Keratinocyte (primary cell): Measurements from ENCODE around the gene C1orf52. TPM values are rescaled to one million over a fixed set of nuclear protein-coding genes. Genes with fewer than 3 reads are reported as not detected.

Experiments used
- DNase-seq: peaks from one replicate; pipeline ENCODE4 v3.0.0-alpha.2; 2011; ENCODE audit warnings: low read depth, missing footprints, low spot score
- FAIRE-seq: peaks from 2 replicates; lab custom pipeline; 2011; peaks lifted over from hg19 to GRCh38; lab: Jason Lieb, UNC
- H2AFZ ChIP-seq: 2 replicates; pipeline ENCODE4 v1.6.0; 2012; ENCODE audit warnings: low read length, control low read depth, inconsistent platforms; ENCODE audit not compliant: control insufficient read depth
- H3K27ac ChIP-seq: 2 replicates; pipeline ENCODE4 v1.5.1; 2011; ENCODE audit warnings: low read length; ENCODE audit not compliant: control insufficient read depth, insufficient read depth
- H3K27me3 ChIP-seq: 3 replicates; pipeline ENCODE4 v1.6.0; 2011; ENCODE audit warnings: low read length; ENCODE audit not compliant: control insufficient read depth, insufficient read depth; ENCODE audit errors: extremely low read depth
- H3K36me3 ChIP-seq, 2 experiments: 2 replicates in 1 of 2; 3 replicates in 1 of 2; pipeline ENCODE4 v1.5.1; 2011; ENCODE audit warnings: low read length in 2 of 2, mild to moderate bottlenecking in 1 of 2; ENCODE audit not compliant: control insufficient read depth in 2 of 2, insufficient read depth in 2 of 2; ENCODE audit errors: extremely low read depth in 1 of 2
- H3K4me1 ChIP-seq: 3 replicates; pipeline ENCODE4 v1.5.1; 2011; ENCODE audit warnings: low read length; ENCODE audit not compliant: control insufficient read depth, insufficient read depth; ENCODE audit errors: extremely low read depth
- H3K4me2 ChIP-seq: 3 replicates; pipeline ENCODE4 v1.6.0; 2011; ENCODE audit warnings: low read depth, low read length; ENCODE audit not compliant: control insufficient read depth, insufficient read depth; ENCODE audit errors: extremely low read depth
- H3K4me3 ChIP-seq, 3 experiments: fragments of 200-600 bp in 1 of 3; sonication (generic) in 1 of 3; 2 replicates in 2 of 3; 3 replicates in 1 of 3; pipeline ENCODE4 v1.5.1; 2011 to 2016; ENCODE audit warnings: low read length in 3 of 3, mild to moderate bottlenecking in 3 of 3, control low read depth in 2 of 3, inconsistent platforms in 1 of 3, low read depth in 1 of 3, mixed read lengths in 1 of 3, mixed run types in 1 of 3, moderate library complexity in 1 of 3; ENCODE audit not compliant: control insufficient read depth in 2 of 3, insufficient read depth in 2 of 3; ENCODE audit errors: extremely low read depth in 1 of 3
- H3K79me2 ChIP-seq: 2 replicates; pipeline ENCODE4 v1.6.0; 2012; ENCODE audit warnings: low read length; ENCODE audit not compliant: control insufficient read depth, insufficient read depth
- H3K9ac ChIP-seq: 3 replicates; pipeline ENCODE4 v1.6.0; 2011; ENCODE audit warnings: low read length; ENCODE audit not compliant: control insufficient read depth, insufficient read depth; ENCODE audit errors: extremely low read depth
- H3K9me1 ChIP-seq: 3 replicates; pipeline ENCODE4 v1.6.0; 2011; ENCODE audit warnings: low read length; ENCODE audit not compliant: control insufficient read depth, insufficient read depth; ENCODE audit errors: extremely low read depth
- H3K9me3 ChIP-seq: 2 replicates; pipeline ENCODE4 v1.5.1; 2012; ENCODE audit warnings: low read depth, low read length; ENCODE audit not compliant: control insufficient read depth
- H4K20me1 ChIP-seq: 3 replicates; pipeline ENCODE4 v1.6.0; 2011; ENCODE audit warnings: low read length; ENCODE audit not compliant: control insufficient read depth, insufficient read depth; ENCODE audit errors: extremely low read depth
- CTCF ChIP-seq, 3 experiments: IDR thresholded peaks in 1 of 3; conservative IDR thresholded peaks in 1 of 3; optimal IDR thresholded peaks in 1 of 3; 2 replicates in 2 of 3; 3 replicates in 1 of 3; pipeline versions ENCODE3 to v1.5.1; 2011; ENCODE audit warnings: low read length in 3 of 3, mild to moderate bottlenecking in 3 of 3, moderate library complexity in 2 of 3, control low read depth in 1 of 3, inconsistent platforms in 1 of 3; ENCODE audit not compliant: insufficient read depth in 2 of 3; ENCODE audit errors: extremely low read depth in 1 of 3
- EZH2 ChIP-seq: IDR thresholded peaks from one replicate; pipeline ENCODE4 v1.6.1; 2012; ENCODE audit warnings: inconsistent platforms, mild to moderate bottlenecking, low read length, moderate library complexity
- dilution Hi-C: fragments of 300-500 bp; cut with MboI; formaldehyde crosslinking; loops from one replicate; pipeline ENCODE4 v1.7.0; 2020; ENCODE audit warnings: low sequenced_read_pairs; ENCODE audit not compliant: extremely low pct_ligation_motif_present
- polyA plus RNA-seq, 5 experiments: library from polyadenylated mRNA; depleted of rRNA in 3 of 5; stranded (reverse) in 3 of 5; stranded (forward) in 1 of 5; unstranded in 1 of 5; fragments of >200 nt; gene quantifications; 1 replicate in 1 of 5; 2 replicates in 3 of 5; 3 replicates in 1 of 5; pipeline versions ENCODE4 v1.2.1 to v1.2.3, GENCODE V29; 2011 to 2012; ENCODE audit warnings: missing spikeins in 2 of 5, low read depth in 1 of 5, low replicate concordance in 1 of 5

The C1orf52 gene
- polyA plus RNA-seq, 1 donor (not counting 4 experiments of a cell fraction or from before 2014, with no cell fraction given) = 27.3 TPM

- Histone ChIP-seq H3K9me1 (no peaks in the 10 kb centered on the region), H3K9me3 (no peaks in the 10 kb centered on the region), H4K20me1 (no peaks in the 10 kb centered on the region), H3K4me2 (no peak overlapping the region), H3K4me1 (peaks cover 18% of the 10 kb centered on the region), H3K79me2 (no peaks in the 10 kb centered on the region), H3K4me3 (no peak overlapping the region), H3K27me3 (no peaks in the 10 kb centered on the region), H2AFZ (no peak overlapping the region), H3K9ac (no peak overlapping the region), H3K27ac (no peak overlapping the region), H3K36me3 (no peaks in the 10 kb centered on the region)
- no peak for TF ChIP-seq EZH2
- no peak for TF ChIP-seq CTCF (optimal IDR thresholded peaks at IDR 0.05 in 1 of 3, IDR thresholded peaks at IDR 0.05 in 1 of 3, conservative IDR thresholded peaks at IDR 0.05 in 1 of 3; ENCODE audit: extremely low read depth in 1 of 3, insufficient read depth in 2 of 3, low read length in 3 of 3)
- DNase-seq = no peak
- dilution Hi-C loops = no loop called here
- no peak for FAIRE-seq
Measured at GRCh38 chr1:85220756-85221201, 38.7 kb downstream of the C1orf52 start.

- Histone ChIP-seq H4K20me1 (no peaks in the 10 kb centered on the region), H2AFZ (no peak overlapping the region), H3K27me3 (no peaks in the 10 kb centered on the region), H3K9ac (no peak overlapping the region), H3K4me3 (no peak overlapping the region), H3K4me2 (no peak overlapping the region), H3K9me3 (no peaks in the 10 kb centered on the region), H3K4me1 (peaks cover 14% of the 10 kb centered on the region), H3K9me1 (no peaks in the 10 kb centered on the region), H3K36me3 (no peaks in the 10 kb centered on the region), H3K27ac (no peak overlapping the region), H3K79me2 (no peaks in the 10 kb centered on the region)
- dilution Hi-C loops = no loop called here
- FAIRE-seq (no peak), DNase-seq (no peak)
- TF ChIP-seq CTCF (optimal IDR thresholded peaks at IDR 0.05 in 1 of 3, IDR thresholded peaks at IDR 0.05 in 1 of 3, conservative IDR thresholded peaks at IDR 0.05 in 1 of 3; ENCODE audit: extremely low read depth in 1 of 3, insufficient read depth in 2 of 3, low read length in 3 of 3) = no peak
- no peak for TF ChIP-seq EZH2
Measured at GRCh38 chr1:85219853-85220610, 39.4 kb downstream of the C1orf52 start.
